Skeletal muscle satellite cell (primary cell): ENCODE data around the gene SLC25A39. TPM values are rescaled to one million over a fixed set of nuclear protein-coding genes. Genes with fewer than 3 reads are reported as not detected.
"Not testable (repeated sequence)": the region's sequence is repeated elsewhere in the genome, so short reads cannot be mapped to it uniquely, and the experiment has no call there.

Source experiments
- H3K27me3 ChIP-seq: 2 replicates; pipeline ENCODE4 v1.7.0; 2013; ENCODE audit warnings: low read length; ENCODE audit not compliant: control insufficient read depth, insufficient read depth
- H3K36me3 ChIP-seq: 2 replicates; pipeline ENCODE4 v1.7.0; 2013; ENCODE audit warnings: mild to moderate bottlenecking, control low read depth, low read length; ENCODE audit not compliant: insufficient read depth
- H3K4me1 ChIP-seq: 2 replicates; pipeline ENCODE4 v1.7.0; 2013; ENCODE audit warnings: low read length; ENCODE audit not compliant: control insufficient read depth, insufficient read depth
- H3K4me2 ChIP-seq: 2 replicates; pipeline ENCODE4 v1.7.0; 2013; ENCODE audit warnings: mild to moderate bottlenecking, low read length
- H3K4me3 ChIP-seq: 2 replicates; pipeline ENCODE4 v1.7.0; 2013; ENCODE audit warnings: low read length
- H3K9ac ChIP-seq: 2 replicates; pipeline ENCODE4 v1.7.0; 2013; ENCODE audit warnings: mild to moderate bottlenecking, low read depth, low read length, moderate library complexity
- H3K9me3 ChIP-seq: replicated peaks from 2 replicates; pipeline ENCODE4 v1.7.0; 2013; ENCODE audit warnings: mild to moderate bottlenecking, control low read depth, low read length
- total RNA-seq: library from RNA; depleted of rRNA; stranded (reverse); fragments of >200 nt; gene quantifications from 2 replicates; pipeline ENCODE4 v1.2.3, GENCODE V29; 2012; rRNA removed

The SLC25A39 gene, protein sequence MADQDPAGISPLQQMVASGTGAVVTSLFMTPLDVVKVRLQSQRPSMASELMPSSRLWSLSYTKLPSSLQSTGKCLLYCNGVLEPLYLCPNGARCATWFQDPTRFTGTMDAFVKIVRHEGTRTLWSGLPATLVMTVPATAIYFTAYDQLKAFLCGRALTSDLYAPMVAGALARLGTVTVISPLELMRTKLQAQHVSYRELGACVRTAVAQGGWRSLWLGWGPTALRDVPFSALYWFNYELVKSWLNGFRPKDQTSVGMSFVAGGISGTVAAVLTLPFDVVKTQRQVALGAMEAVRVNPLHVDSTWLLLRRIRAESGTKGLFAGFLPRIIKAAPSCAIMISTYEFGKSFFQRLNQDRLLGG
- 98.6 and 102 TPM in 2 replicates for total RNA-seq

DNA sequence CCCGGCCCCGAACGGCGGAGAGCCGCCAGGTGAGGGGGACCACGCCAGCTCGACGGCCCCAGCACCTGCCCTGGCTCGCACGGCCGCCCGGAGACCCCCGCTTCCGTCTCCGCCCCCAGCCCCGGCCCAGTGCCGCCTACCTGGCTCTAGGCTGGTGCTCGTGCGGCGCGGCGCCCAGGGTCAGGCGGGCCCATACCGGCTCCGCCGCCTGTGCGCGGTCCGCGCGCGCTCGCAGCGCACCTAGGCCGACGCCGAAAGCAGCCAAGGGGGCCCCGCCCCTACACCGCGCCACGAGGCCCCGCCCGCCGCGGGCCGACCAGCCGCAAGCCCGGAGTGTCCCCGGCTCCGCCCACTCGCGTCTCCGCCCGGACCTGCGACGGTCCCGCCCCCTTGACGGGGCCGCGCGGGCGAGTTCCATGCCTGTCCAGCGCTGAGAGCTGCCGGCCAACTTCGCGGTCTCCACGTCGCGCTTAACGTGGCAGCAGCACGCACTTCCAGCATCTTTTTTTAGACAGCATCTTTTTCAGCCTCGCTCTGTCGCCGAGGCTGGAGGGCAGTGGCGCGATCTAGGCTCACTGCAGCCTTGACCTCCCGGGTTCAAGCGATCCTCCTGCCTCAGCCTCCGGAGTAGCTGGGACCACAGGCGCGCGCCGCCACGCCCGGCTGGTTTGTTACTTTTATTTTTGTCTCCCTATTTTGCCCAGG, at the start of gene SLC25A39:
SLC25A39 (minus strand) TSS at position 253 of the 705 bp plus-strand sequence. CDS start 1,261 bp downstream, outside the sequence.
- Histone ChIP-seq H3K4me2 (peak within 1 kb of the TSS; percentile 91), H3K9ac (peak within 1 kb of the TSS; percentile 86), H3K36me3 (peaks cover 24% of the 10 kb centered on the region), H3K4me3 (peak within 1 kb of the TSS; percentile 92), H3K27me3 (no peaks in the 10 kb centered on the region), H3K4me1 (peaks cover 15% of the 10 kb centered on the region), H3K9me3 (no peaks in the 10 kb centered on the region)

DNA sequence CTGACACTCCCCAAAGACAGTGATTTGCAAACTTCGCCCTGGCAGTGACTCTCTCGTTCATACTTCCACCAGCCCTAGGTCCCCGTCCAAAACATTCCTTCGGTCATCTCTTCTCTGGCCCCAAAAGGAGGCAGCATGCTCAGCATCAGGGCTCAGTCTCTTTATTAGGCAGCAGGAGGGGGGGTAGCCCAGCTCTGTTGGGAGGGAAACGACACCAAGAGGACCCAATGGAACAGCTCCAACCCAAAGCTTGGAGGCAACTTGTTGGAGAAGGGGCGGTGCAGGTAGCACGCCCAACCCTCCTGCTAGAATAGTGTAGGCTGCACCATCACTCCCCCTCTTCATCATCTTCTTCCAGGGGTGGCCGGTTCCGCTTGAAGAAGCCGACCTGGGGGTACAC, 47.4 kb upstream of the SLC25A39 start:
- Histone ChIP-seq H3K4me2 (no peak overlapping the region), H3K4me1 (no peaks in the 10 kb centered on the region), H3K4me3 (no peak overlapping the region), H3K9me3 (no peaks in the 10 kb centered on the region), H3K9ac (no peak overlapping the region), H3K27me3 (peaks cover 31% of the 10 kb centered on the region), H3K36me3 (no peaks in the 10 kb centered on the region)

DNA sequence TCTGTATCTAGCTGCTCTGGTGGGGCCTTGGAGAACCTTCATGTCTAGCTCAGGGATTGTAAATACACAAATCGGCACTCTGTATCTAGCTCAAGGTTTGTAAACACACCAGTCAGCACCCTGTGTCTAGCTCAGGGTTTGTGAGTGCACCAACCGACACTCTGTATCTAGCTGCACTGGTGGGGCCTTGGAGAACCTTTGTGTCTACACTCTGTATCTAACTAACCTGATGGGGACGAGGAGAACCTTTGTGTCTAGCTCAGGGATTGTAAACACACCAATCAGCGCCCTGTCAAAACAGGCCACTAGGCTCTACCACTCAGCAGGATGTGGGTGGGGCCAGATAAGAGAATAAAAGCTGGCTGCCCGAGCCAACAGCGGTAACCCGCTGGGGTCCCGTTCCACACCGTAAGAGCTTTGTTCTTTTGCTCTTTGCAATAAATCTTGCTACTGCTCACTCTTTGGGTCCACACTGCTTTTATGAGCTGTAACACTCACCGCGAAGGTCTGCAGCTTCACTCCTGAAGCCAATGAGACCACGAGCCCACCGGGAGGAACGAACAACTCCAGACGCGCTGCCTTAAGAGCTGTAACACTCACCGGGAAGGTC, 44.9 kb upstream of the SLC25A39 start:
- H3K4me2 ChIP-seq, H3K4me3 ChIP-seq: not testable (repeated sequence)
- H3K27me3 ChIP-seq, result peaks cover 36% of the 10 kb centered on the region

DNA sequence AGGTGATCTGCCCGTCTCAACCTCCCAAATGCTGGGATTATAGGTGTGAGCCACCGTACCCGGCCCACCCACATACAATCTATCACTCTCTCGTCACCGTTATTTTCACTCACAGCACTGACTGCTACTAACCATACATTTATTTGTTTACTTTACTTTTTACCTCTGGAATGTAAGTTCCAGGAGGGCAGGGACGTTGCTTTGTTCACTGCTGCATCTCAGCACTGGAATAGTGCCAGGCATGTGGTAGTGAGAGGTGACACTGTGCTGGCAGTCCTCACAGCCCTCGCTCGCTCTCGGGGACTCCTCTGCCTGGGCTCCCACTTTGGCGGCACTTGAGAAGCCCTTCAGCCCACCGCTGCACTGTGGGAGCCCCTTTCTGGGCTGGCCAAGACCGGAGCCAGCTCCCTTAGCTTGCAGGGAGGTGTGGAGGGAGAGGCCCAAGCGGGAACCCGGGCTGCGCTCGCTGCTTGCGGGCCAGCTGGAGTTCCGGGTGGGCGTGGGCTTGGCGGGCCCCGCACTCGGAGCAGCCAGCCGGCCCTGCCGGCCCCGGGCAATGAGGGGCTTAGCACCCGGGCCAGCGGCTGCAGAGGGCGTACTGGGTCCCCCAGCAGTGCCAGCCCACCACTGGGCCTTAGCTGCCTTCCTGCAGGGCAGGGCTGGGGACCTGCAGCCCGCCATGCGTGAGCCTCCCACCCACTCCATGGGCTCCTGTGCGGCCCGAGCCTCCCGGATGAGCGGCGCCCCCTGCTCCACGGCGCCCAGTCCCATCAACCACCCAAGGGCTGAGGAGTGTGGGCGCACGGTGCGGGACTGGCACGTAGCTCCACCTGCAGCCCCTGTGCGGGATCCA, 44.0 kb upstream of the SLC25A39 start:
- not testable (repeated sequence) for H3K36me3 ChIP-seq, H3K4me2 ChIP-seq, H3K4me3 ChIP-seq, H3K9me3 ChIP-seq, H3K9ac ChIP-seq, H3K4me1 ChIP-seq
- peaks cover 36% of the 10 kb centered on the region for H3K27me3 ChIP-seq

More for the DNA sequence above, 44.9 kb upstream of the SLC25A39 start:
- H3K9me3 ChIP-seq, H3K9ac ChIP-seq, H3K36me3 ChIP-seq, H3K4me1 ChIP-seq: not testable (repeated sequence)

DNA sequence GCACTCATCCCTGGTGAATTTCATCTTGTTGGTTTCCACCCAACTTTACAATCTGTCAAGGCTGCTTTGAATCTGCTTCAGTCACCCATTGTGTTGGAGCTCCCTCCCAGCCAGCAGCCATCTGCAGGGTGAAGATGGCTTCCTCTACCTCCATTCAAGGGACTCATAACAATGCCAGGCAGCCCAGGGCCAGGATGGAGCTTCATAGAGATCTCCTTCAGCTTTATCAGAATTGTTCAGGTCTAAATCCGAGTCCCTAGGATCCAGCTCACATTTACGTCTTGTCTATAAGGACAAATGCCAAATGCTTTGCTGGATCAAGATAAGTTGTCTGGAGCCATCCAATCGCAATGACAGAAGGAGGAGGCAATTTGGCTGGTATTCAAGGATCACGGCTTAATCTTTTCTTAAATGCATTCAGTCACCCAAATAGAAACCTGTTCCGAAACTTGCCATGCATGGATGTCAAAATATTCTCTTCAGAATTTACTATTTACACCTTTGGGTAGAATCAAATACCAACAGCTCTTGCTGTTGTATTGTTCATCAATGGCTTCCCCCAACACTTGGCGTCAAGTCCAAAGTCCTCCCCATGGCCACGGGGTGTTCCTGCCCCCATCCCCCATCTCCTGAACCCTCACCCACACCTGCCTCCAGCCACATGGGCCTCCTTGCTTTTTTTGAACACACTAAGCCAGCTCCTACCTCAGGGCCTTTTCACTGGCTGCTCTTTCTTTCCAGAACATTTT, 42.8 kb upstream of the SLC25A39 start:
- H3K4me2 ChIP-seq, result no peak overlapping the region
- no peak overlapping the region for H3K9ac ChIP-seq
- H3K9me3 ChIP-seq, result no peaks in the 10 kb centered on the region
- no peaks in the 10 kb centered on the region for H3K4me1 ChIP-seq
- peaks cover 36% of the 10 kb centered on the region for H3K27me3 ChIP-seq
- no peak overlapping the region for H3K4me3 ChIP-seq
- H3K36me3 ChIP-seq, result no peaks in the 10 kb centered on the region

DNA sequence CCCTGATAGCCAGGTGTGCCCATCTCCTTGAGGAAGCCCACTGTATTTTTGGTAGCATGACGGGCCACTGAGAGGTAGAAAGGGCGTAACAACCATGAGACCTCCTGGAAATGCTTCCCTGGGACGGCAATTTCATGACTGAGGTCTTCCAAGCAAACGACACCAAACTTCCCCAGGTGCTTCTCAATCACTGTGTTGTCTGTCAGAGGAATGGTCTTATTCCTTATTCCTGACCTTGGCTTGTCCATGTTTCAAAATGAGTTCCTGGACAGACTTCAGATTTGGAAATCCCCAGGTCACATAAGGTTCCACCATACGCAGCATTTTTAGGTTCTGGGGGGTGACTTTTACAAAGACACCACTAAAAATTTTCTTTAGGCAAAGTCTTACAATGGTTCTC, 40.4 kb upstream of the SLC25A39 start:
- H3K9ac ChIP-seq, H3K4me1 ChIP-seq, H3K4me2 ChIP-seq, H3K36me3 ChIP-seq, H3K9me3 ChIP-seq, H3K4me3 ChIP-seq: not testable (repeated sequence)
- H3K27me3 ChIP-seq, result peaks cover 25% of the 10 kb centered on the region

DNA sequence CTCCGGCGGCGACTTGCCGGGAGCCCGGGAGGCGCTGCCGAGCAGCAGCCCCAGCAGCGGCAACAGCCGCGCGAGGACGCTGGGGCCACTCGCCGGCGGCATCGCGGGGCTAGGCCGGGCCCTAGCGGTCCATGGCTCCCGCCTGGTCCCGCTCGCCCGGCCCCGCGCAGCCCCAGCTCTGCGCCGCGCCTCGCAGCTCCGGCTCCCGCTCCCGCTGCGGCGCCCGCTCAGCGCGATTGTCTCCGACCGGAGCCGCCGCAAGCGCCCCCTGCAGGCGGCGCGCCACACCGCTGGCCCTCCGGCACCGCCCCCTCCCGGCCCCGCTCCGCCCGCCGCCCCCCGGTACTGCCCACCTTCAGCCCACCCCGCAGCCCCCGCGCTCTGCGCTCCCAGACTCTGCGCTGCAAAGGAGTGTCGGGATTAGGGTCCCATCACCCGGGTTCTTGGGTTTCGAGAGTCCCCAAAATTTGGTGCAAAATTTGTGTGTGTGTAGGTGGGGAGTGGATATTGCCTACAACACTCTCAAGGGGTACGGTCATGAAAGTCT, 39.1 kb upstream of the SLC25A39 start, which contains the start of gene FAM171A2:
FAM171A2 (minus strand) TSS at position 241 of the 547 bp plus-strand sequence; CDS start at position 102, 139 bp downstream.
- no peaks in the 10 kb centered on the region for H3K9me3 ChIP-seq
- peaks cover 25% of the 10 kb centered on the region for H3K27me3 ChIP-seq
- H3K4me1 ChIP-seq, result peaks cover 7% of the 10 kb centered on the region
- peak within 1 kb of the TSS; percentile 84 for H3K9ac ChIP-seq
- H3K4me2 ChIP-seq, result peak within 1 kb of the TSS; percentile 99
- peak within 1 kb of the TSS; percentile 85 for H3K4me3 ChIP-seq
- no peaks in the 10 kb centered on the region for H3K36me3 ChIP-seq

DNA sequence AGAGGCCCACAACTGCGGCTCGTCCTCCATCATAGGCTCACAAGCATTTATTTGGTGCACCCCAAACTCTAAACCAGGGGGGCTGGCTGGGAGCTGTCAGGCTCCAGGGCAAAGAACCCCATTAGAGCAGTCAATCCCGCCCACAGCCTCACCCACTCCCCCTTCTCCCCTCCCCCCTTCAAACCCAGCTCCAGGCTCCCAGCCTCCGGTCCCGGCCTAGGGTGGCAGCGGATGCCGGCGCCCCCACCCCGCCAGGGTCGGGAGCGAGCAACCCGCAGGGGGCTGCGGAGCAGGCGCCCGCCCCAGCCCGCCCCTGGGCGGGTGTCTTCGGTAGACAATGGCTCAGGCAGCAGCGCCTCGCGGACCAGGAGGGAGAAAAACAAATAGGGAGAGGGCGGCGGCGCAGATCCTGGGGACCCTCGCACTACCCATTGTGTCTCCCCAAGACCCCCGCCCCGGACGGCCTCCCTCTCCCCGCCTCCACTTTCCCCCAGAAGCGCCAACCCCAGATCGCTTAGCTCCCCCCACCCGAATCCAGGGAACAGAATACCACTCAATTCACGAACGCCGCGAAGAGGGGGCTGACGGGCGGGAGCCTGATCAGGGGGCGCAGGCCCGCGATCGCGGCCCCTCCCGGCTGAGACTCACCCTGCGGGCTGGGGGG, 38.5 kb upstream of the SLC25A39 start:
- Histone ChIP-seq H3K27me3 (peaks cover 25% of the 10 kb centered on the region), H3K4me3 (peak overlapping the region; percentile 85), H3K9ac (peak overlapping the region; percentile 84)

DNA sequence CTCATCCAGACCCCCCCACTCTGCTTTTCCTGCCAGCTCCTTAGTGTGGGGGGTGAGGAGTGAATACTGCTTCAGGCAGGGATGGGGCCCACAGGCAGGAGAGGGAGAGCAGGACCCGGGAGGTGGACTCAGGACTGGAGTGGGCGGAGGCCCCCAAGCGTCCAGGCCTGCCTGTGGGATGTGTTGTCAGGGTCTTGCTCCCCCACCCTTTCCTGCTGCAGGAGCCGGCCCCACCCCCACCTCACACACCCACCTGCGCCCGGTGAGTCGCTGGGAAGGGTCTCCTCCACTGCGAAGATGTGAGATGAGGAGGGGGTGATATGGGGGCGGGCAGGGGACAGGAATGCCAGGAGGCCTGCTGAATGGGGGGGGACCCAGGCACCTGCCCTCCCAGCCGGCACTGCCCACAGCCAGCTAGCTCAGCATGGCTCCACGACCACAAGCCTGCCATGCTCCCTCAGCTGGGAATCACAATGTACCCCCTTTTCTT, 37.9 kb upstream of the SLC25A39 start:
- peak overlapping the region; percentile 85 for H3K4me3 ChIP-seq
- H3K9me3 ChIP-seq, result no peaks in the 10 kb centered on the region
- no peaks in the 10 kb centered on the region for H3K36me3 ChIP-seq
- H3K4me2 ChIP-seq, result peak overlapping the region; percentile 99
- peak overlapping the region; percentile 84 for H3K9ac ChIP-seq
- H3K4me1 ChIP-seq, result peaks cover 7% of the 10 kb centered on the region
- H3K27me3 ChIP-seq, result peaks cover 22% of the 10 kb centered on the region

More for the DNA sequence above, 38.5 kb upstream of the SLC25A39 start:
- H3K9me3 ChIP-seq, result no peaks in the 10 kb centered on the region
- H3K4me1 ChIP-seq, result peaks cover 7% of the 10 kb centered on the region
- H3K36me3 ChIP-seq, result no peaks in the 10 kb centered on the region
- peak overlapping the region; percentile 99 for H3K4me2 ChIP-seq
